OCI-LY1 (cell line): ENCODE measurements around the gene LANCL1.
A peak's percentile ranks its signal among the peaks of the same experiment; 100 is the strongest.

ENCODE experiments used
- H2AFZ ChIP-seq: fragments of 200-600 bp; sonication (generic), shearing (Covaris generic); 2 replicates; pipeline ENCODE4 v1.6.0; 2014; ENCODE audit warnings: antibody characterized with exemption, mild to moderate bottlenecking, low read length
- H3F3A ChIP-seq: fragments of 200-600 bp; sonication (generic), shearing (Covaris generic); 2 replicates; pipeline ENCODE4 v1.6.0; 2014; ENCODE audit warnings: mild to moderate bottlenecking, antibody characterized with exemption, low read length, moderate library complexity; ENCODE audit not compliant: insufficient read depth
- H3K27ac ChIP-seq: fragments of 200-600 bp; sonication (generic); 2 replicates; pipeline ENCODE4 v1.5.1; 2014; ENCODE audit warnings: low read length, mixed run types, mild to moderate bottlenecking, low read depth; ENCODE audit not compliant: poor library complexity, severe bottlenecking
- H3K27me3 ChIP-seq: fragments of 200-600 bp; sonication (generic); 2 replicates; pipeline ENCODE4 v1.6.0; 2014; ENCODE audit warnings: antibody characterized with exemption, mild to moderate bottlenecking, low read length, moderate library complexity; ENCODE audit not compliant: insufficient read depth
- H3K36me3 ChIP-seq: fragments of 200-600 bp; sonication (generic); 2 replicates; pipeline ENCODE4 v1.6.1; 2014; ENCODE audit warnings: mild to moderate bottlenecking, antibody characterized with exemption, low read length, moderate library complexity, mixed read lengths; ENCODE audit not compliant: insufficient read depth
- H3K4me1 ChIP-seq: fragments of 200-600 bp; sonication (generic); 2 replicates; pipeline ENCODE4 v1.5.1; 2014; ENCODE audit warnings: mild to moderate bottlenecking, low read length, moderate library complexity; ENCODE audit not compliant: insufficient read depth, severe bottlenecking
- H3K4me2 ChIP-seq: fragments of 200-600 bp; sonication (generic), shearing (Covaris generic); 2 replicates; pipeline ENCODE4 v1.6.1; 2014; ENCODE audit warnings: low read length
- H3K4me3 ChIP-seq: fragments of 200-600 bp; sonication (generic); 2 replicates; pipeline ENCODE4 v1.5.1; 2014; ENCODE audit warnings: low read length, low read depth, mild to moderate bottlenecking, mixed read lengths; ENCODE audit not compliant: poor library complexity, severe bottlenecking
- H3K79me2 ChIP-seq: fragments of 200-600 bp; shearing (Covaris generic); 2 replicates; pipeline ENCODE4 v1.6.1; 2016; ENCODE audit warnings: mixed run types, low read length, mixed read lengths; ENCODE audit not compliant: insufficient read depth
- H3K9ac ChIP-seq: fragments of 200-600 bp; sonication (generic), shearing (Covaris generic); 2 replicates; pipeline ENCODE4 v1.6.1; 2014; ENCODE audit warnings: mild to moderate bottlenecking, low read length, mixed read lengths
- H3K9me2 ChIP-seq: fragments of 200-600 bp; sonication (generic), shearing (Covaris generic); 2 replicates; pipeline ENCODE4 v1.6.1; 2014; ENCODE audit warnings: low read depth, mild to moderate bottlenecking, low read length, mixed read lengths
- H3K9me3 ChIP-seq: fragments of 200-600 bp; shearing (Covaris generic); 2 replicates; pipeline ENCODE4 v1.6.1; 2014; ENCODE audit warnings: low read length, mixed read lengths
- H4K20me1 ChIP-seq: fragments of 200-600 bp; sonication (generic), shearing (Covaris generic); 2 replicates; pipeline ENCODE4 v1.6.0; 2016; ENCODE audit warnings: mild to moderate bottlenecking, low read length; ENCODE audit not compliant: insufficient read depth
- CTCF ChIP-seq: fragments of 200-600 bp; sonication (generic), shearing (Covaris generic); IDR thresholded peaks from 2 replicates; pipeline ENCODE4 v1.5.1; 2017; ENCODE audit warnings: mild to moderate bottlenecking, antibody characterized with exemption, low read length, moderate library complexity, mixed read lengths
- EZH2 ChIP-seq: fragments of 200-600 bp; sonication (generic), shearing (Covaris generic); IDR thresholded peaks from 2 replicates; pipeline ENCODE4 v1.8.0; 2017; ENCODE audit warnings: borderline replicate concordance, mixed run types, mild to moderate bottlenecking, antibody characterized with exemption, low read length, moderate library complexity, mixed read lengths

The LANCL1 gene

GRCh38 chr2:210477496-210477895 is 937 bp upstream of the LANCL1 start:
- Histone ChIP-seq H3K4me3 (no peak overlapping the region), H3K36me3 (no peaks in the 10 kb centered on the region), H3K79me2 (no peaks in the 10 kb centered on the region), H3K27me3 (no peaks in the 10 kb centered on the region), H2AFZ (peak overlapping the region; percentile 96), H3K27ac (no peak overlapping the region), H4K20me1 (no peaks in the 10 kb centered on the region), H3K4me1 (peaks cover 17% of the 10 kb centered on the region), H3K4me2 (no peak overlapping the region), H3K9ac (no peak overlapping the region), H3K9me3 (no peaks in the 10 kb centered on the region), H3F3A (no peaks in the 10 kb centered on the region), H3K9me2 (no peaks in the 10 kb centered on the region)
- no peak for TF ChIP-seq CTCF
- TF ChIP-seq EZH2: no peak

GRCh38 chr2:210475706-210476105 is 853 bp downstream of the LANCL1 start:
- TF ChIP-seq CTCF (no peak), EZH2 (no peak)
- no peaks in the 10 kb centered on the region for H3K9me2 ChIP-seq
- H3K36me3 ChIP-seq: peaks cover 11% of the 10 kb centered on the region; the same call in 1 of the 2 replicates
- no peaks in the 10 kb centered on the region for H3K79me2 ChIP-seq
- no peaks in the 10 kb centered on the region for H3K27me3 ChIP-seq
- peak overlapping the region; percentile 42; the same call in 1 of the 2 replicates for H2AFZ ChIP-seq
- H4K20me1 ChIP-seq: no peaks in the 10 kb centered on the region
- H3K9ac ChIP-seq: peak overlapping the region; percentile 80
- H3F3A ChIP-seq: no peaks in the 10 kb centered on the region
- no peak overlapping the region for H3K27ac ChIP-seq
- H3K4me3 ChIP-seq: peak overlapping the region; percentile 82
- H3K4me1 ChIP-seq: peaks cover 17% of the 10 kb centered on the region
- H3K4me2 ChIP-seq: peak overlapping the region; percentile 72
- no peaks in the 10 kb centered on the region for H3K9me3 ChIP-seq

- no peaks in the 10 kb centered on the region for H3K27me3 ChIP-seq
- no peak overlapping the region for H3K4me3 ChIP-seq
- no peaks in the 10 kb centered on the region for H3F3A ChIP-seq
- H3K9me3 ChIP-seq: no peaks in the 10 kb centered on the region
- H3K4me2 ChIP-seq: no peak overlapping the region
- H3K9ac ChIP-seq: no peak overlapping the region
- H3K27ac ChIP-seq: no peak overlapping the region
- no peaks in the 10 kb centered on the region for H3K79me2 ChIP-seq
- peaks cover 18% of the 10 kb centered on the region; the same call in 1 of the 2 replicates for H3K36me3 ChIP-seq
- H3K9me2 ChIP-seq: no peaks in the 10 kb centered on the region
- no peaks in the 10 kb centered on the region for H4K20me1 ChIP-seq
- TF ChIP-seq CTCF (no peak), EZH2 (no peak)
- H3K4me1 ChIP-seq: peaks cover 17% of the 10 kb centered on the region
- H2AFZ ChIP-seq: no peak overlapping the region
These were observed 1.8 kb downstream of the LANCL1 start for GRCh38 chr2:210474776-210475175.
